Suprapubic skin (tissue), 4 donors: ENCODE measurements around the gene SPTB. TPM values are rescaled to one million over a fixed set of nuclear protein-coding genes. Genes with fewer than 3 reads are reported as not detected.

Experiments used
- DNase-seq, 2 donors: peaks; one replicate each; pipeline ENCODE4 v3.0.0-alpha.2; 2019; ENCODE audit warnings: low spot score in 2 of 2
- H3K27ac ChIP-seq: fragments of 200-600 bp; sonication (generic); one replicate; pipeline ENCODE4 v1.5.1; 2019
- H3K27me3 ChIP-seq: fragments of 200-600 bp; sonication (generic); one replicate; pipeline ENCODE4 v1.5.1; 2019
- H3K36me3 ChIP-seq: fragments of 200-600 bp; sonication (generic); one replicate; pipeline ENCODE4 v1.5.1; 2019
- H3K4me1 ChIP-seq: fragments of 200-600 bp; sonication (generic); one replicate; pipeline ENCODE4 v1.5.1; 2019
- H3K4me3 ChIP-seq: fragments of 200-600 bp; sonication (generic); one replicate; pipeline ENCODE4 v1.5.1; 2019; ENCODE audit warnings: mild to moderate bottlenecking
- H3K9me3 ChIP-seq: fragments of 200-600 bp; sonication (generic); one replicate; pipeline ENCODE4 v1.5.1; 2019
- EP300 ChIP-seq: sonication (generic); formaldehyde crosslinking; IDR thresholded peaks from one replicate; pipeline ENCODE4 v1.6.1; 2017; ENCODE audit warnings: antibody characterized with exemption
- POLR2A ChIP-seq, 2 donors: fragments of 450-650 bp; IDR thresholded peaks; one replicate each; pipeline ENCODE4 v1.6.1; 2017; ENCODE audit warnings: antibody characterized with exemption in 2 of 2, mild to moderate bottlenecking in 2 of 2, moderate library complexity in 2 of 2
- POLR2AphosphoS5 ChIP-seq, 3 donors: sonication (generic); formaldehyde crosslinking; IDR thresholded peaks; one replicate each; pipeline ENCODE4 v1.6.1; 2017; ENCODE audit warnings: antibody characterized with exemption in 3 of 3
- WGBS: methylation state at CpG from one replicate; pipeline ENCODE4 v1.1.5; 2018; 5-methylcytosine and 5-hydroxymethylcytosine counted together
- total RNA-seq, 4 donors: library from RNA; depleted of rRNA; stranded (reverse); fragments of >200 nt; gene quantifications; one replicate each; pipeline ENCODE4 v1.1.0, GENCODE V29; 2016
- TF ChIP-seq, protein P1 (sequence below), 2 donors: fragments of 200-600 bp in 1 of 2; fragments of 450-650 bp in 1 of 2; sonication (generic) in 1 of 2; IDR thresholded peaks; one replicate each; pipeline ENCODE4 v1.5.1; 2016 to 2019; ENCODE audit warnings: antibody characterized with exemption in 2 of 2, mild to moderate bottlenecking in 1 of 2, moderate library complexity in 1 of 2

The SPTB gene
- total RNA-seq, 4 donors from 2014 or later, result 0.44 to 2.4 (median 0.54) TPM

DNA sequence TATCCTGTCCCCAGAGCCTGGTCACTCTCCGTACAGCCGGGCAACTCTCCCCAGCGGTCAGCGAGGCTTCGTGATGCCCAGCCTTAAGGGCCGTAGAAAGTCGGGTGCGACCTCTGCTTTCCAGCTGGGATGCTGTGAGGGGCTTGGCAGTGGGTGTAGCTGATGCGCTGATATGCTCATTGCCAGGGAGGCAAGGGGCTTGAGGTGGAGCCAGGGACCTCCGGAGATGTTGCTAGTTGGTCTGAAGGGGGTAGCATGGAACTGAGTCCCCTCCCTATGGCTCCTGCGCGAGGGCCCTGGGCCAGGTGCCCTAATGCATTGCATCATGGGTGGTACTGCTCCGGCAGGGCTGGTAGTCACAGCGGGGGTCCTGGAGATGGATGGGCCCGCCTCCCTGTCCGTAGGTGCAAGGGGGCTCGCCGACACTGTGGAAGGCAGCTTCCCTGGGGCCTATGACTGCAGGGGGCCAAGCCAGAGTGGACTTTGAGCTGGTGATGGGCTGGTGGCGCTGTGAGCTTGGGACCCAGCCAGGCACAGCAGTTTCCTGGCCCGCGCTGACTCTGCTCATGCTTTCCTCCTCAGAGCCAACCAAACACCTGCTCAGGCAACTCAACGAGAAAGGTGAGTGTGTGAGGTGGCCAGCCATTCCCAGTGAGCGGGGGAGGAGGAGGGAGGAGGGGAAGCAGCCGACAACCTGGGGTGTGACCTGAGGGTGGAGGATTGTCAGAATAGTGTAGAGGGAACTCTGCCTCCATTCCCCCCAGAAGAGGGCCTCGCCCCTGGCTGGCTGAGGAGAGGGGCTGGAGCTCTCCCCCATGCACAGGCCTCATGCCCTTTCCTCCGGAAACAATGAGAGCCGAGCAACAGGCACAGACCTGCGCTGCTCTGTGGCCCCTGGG lies 143.2 kb downstream of the SPTB start:
- peaks cover 76% of the 10 kb centered on the region for H3K36me3 ChIP-seq
- no peak overlapping the region for H3K4me3 ChIP-seq
- no peaks in the 10 kb centered on the region for H3K27me3 ChIP-seq
- H3K4me1 ChIP-seq, result peaks cover 17% of the 10 kb centered on the region
- no peak for DNase-seq
- 78% methylated on average over 16 of the region's 28 CpGs for WGBS
- no peaks in the 10 kb centered on the region for H3K9me3 ChIP-seq
- TF ChIP-seq, protein P1, sequence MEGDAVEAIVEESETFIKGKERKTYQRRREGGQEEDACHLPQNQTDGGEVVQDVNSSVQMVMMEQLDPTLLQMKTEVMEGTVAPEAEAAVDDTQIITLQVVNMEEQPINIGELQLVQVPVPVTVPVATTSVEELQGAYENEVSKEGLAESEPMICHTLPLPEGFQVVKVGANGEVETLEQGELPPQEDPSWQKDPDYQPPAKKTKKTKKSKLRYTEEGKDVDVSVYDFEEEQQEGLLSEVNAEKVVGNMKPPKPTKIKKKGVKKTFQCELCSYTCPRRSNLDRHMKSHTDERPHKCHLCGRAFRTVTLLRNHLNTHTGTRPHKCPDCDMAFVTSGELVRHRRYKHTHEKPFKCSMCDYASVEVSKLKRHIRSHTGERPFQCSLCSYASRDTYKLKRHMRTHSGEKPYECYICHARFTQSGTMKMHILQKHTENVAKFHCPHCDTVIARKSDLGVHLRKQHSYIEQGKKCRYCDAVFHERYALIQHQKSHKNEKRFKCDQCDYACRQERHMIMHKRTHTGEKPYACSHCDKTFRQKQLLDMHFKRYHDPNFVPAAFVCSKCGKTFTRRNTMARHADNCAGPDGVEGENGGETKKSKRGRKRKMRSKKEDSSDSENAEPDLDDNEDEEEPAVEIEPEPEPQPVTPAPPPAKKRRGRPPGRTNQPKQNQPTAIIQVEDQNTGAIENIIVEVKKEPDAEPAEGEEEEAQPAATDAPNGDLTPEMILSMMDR (IDR thresholded peaks at IDR 0.05), result no peak
- TF ChIP-seq POLR2A (IDR thresholded peaks at IDR 0.05), result no peak
- no peak for TF ChIP-seq EP300
- no peak for TF ChIP-seq POLR2AphosphoS5 (IDR thresholded peaks at IDR 0.05)
- H3K27ac ChIP-seq, result peak overlapping the region; percentile 9

GRCh38 chr14:64734990-64735389 lies 144.7 kb downstream of the SPTB start:
- Histone ChIP-seq H3K27ac (no peak overlapping the region), H3K27me3 (no peaks in the 10 kb centered on the region), H3K9me3 (no peaks in the 10 kb centered on the region), H3K36me3 (peaks cover 76% of the 10 kb centered on the region), H3K4me1 (peaks cover 17% of the 10 kb centered on the region), H3K4me3 (no peak overlapping the region)
- 58% methylated on average over 6 of the region's 6 CpGs for WGBS
- DNase-seq, result no peak
- TF ChIP-seq EP300 (no peak), POLR2A (IDR thresholded peaks at IDR 0.05) (no peak), POLR2AphosphoS5 (IDR thresholded peaks at IDR 0.05) (no peak)
- TF ChIP-seq, protein P1 (IDR thresholded peaks at IDR 0.05), result no peak

DNA sequence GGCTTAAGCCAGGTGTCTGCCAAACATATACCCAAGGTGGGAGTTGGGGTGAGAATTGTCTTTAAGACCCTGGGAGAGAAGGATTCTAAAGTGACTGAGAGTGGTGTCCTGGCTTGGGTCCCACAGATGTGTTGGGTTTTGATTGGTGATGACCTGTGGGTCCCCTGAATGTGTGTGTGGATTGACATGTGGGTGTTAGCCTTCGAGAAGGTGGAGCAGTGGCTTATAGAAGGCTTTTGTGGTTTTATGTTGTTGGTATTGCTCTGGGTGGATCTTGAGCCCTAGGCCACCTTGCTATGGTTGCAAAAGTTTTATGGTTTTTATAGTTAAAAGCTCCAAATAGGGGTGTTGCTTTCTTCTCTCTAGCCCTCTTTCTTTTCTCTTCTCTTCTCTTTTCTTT lies 145.8 kb downstream of the SPTB start:
- Histone ChIP-seq H3K4me1 (peaks cover 17% of the 10 kb centered on the region), H3K4me3 (no peak overlapping the region), H3K27me3 (no peaks in the 10 kb centered on the region), H3K9me3 (no peaks in the 10 kb centered on the region), H3K36me3 (peaks cover 73% of the 10 kb centered on the region), H3K27ac (no peak overlapping the region)
- WGBS, result 82% methylated on average over 1 of the region's 1 CpG
- TF ChIP-seq POLR2A (IDR thresholded peaks at IDR 0.05) (no peak), EP300 (no peak), POLR2AphosphoS5 (IDR thresholded peaks at IDR 0.05) (no peak)
- TF ChIP-seq, protein P1 (IDR thresholded peaks at IDR 0.05), result no peak
- no peak for DNase-seq

GRCh38 chr14:64733321-64733720 lies 146.4 kb downstream of the SPTB start:
- no peak for TF ChIP-seq POLR2AphosphoS5 (IDR thresholded peaks at IDR 0.05)
- TF ChIP-seq POLR2A (IDR thresholded peaks at IDR 0.05), result no peak
- TF ChIP-seq, protein P1 (IDR thresholded peaks at IDR 0.05), result no peak
- TF ChIP-seq EP300, result no peak
- 89% methylated on average over 11 of the region's 11 CpGs for WGBS
- Histone ChIP-seq H3K27me3 (no peaks in the 10 kb centered on the region), H3K9me3 (no peaks in the 10 kb centered on the region), H3K4me3 (no peak overlapping the region), H3K4me1 (peaks cover 17% of the 10 kb centered on the region), H3K27ac (no peak overlapping the region), H3K36me3 (peaks cover 72% of the 10 kb centered on the region)
- DNase-seq, result no peak

DNA sequence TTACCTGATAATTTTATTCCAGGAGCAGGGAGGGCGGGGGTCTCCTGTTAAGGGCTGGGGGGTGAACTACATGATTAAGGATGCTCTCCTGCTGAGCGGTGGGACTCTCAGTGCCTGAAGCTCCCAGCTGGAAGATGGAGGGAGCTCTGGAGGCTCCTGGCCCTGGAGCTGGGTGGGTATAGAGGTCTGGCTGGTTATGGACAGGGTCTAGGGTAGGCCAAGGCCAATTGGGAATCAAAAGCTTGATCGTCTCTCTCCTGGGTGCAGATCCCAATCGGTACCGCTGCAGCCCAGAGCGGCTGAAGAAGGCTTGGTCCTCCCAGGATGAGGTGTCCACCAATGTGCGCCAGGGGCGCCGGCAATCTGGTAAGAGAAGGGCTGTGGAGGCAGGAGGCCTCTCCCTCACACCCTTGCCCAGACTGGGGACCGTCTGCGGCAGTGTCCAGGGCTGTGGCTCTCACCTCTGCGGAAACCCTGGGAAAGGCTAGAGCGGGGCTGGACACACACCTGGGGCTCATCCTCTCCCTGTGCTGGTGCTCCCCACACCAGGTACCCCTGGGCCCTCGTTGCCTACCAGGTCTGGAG lies 147.1 kb downstream of the SPTB start:
- TF ChIP-seq, protein P1 (IDR thresholded peaks at IDR 0.05), result no peak
- no peak for TF ChIP-seq EP300
- no peak for TF ChIP-seq POLR2A (IDR thresholded peaks at IDR 0.05)
- TF ChIP-seq POLR2AphosphoS5 (IDR thresholded peaks at IDR 0.05), result no peak
- H3K4me3 ChIP-seq, result no peak overlapping the region
- 96% methylated on average over 7 of the region's 14 CpGs for WGBS
- no peaks in the 10 kb centered on the region for H3K27me3 ChIP-seq
- H3K36me3 ChIP-seq, result peaks cover 72% of the 10 kb centered on the region
- H3K9me3 ChIP-seq, result no peaks in the 10 kb centered on the region
- H3K4me1 ChIP-seq, result peaks cover 12% of the 10 kb centered on the region
- H3K27ac ChIP-seq, result no peak overlapping the region
- DNase-seq, result no peak
